Endothelial cell of umbilical vein (primary cell): ENCODE data around the gene MYLK.

Source experiments
- MYC ChIP-seq: IDR thresholded peaks from one replicate; pipeline ENCODE4 v1.6.1; 2011; ENCODE audit warnings: mild to moderate bottlenecking, low read depth, low read length
- POLR2A ChIP-seq: IDR thresholded peaks from 2 replicates; pipeline ENCODE4 v1.6.1; 2012; ENCODE audit warnings: low read depth, mild to moderate bottlenecking, control low read depth, low read length
- POLR2AphosphoS5 ChIP-seq: IDR thresholded peaks from 2 replicates; pipeline ENCODE4 v1.6.1; 2012; ENCODE audit warnings: low read depth, mild to moderate bottlenecking, control low read depth, low read length, moderate library complexity; ENCODE audit not compliant: insufficient read depth
- TF ChIP-seq, protein P1 (sequence below), 2 donors: IDR thresholded peaks; 1 replicate in 1 of 2; 2 replicates in 1 of 2; pipeline ENCODE4 v1.5.1; 2011; ENCODE audit warnings: low read length in 2 of 2, mild to moderate bottlenecking in 2 of 2, moderate library complexity in 2 of 2, control low read depth in 1 of 2, inconsistent platforms in 1 of 2, low read depth in 1 of 2; ENCODE audit not compliant: insufficient read depth in 1 of 2; ENCODE audit errors: extremely low read depth in 1 of 2

DNA sequence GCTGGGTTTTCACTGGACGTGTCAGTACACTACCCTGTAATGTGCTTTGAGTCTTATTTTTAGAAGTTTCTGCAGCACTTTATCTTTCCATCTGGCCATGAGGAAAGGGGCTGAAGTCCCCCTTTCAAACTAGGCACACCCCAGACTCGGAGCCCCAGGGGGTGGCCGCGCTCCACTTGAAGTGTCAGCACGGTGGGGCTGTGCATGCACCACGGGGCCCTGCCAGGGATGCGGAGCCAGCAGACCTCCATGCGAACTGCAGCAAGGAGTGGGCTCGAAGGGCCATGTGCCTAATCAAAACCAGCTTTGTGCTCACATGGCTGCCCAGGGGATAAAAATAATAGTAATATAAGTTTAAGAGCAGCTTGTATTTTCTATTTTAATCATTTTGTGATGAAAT, 198.4 kb downstream of the MYLK start:
- TF ChIP-seq POLR2AphosphoS5, result no peak
- no peak for TF ChIP-seq POLR2A
- TF ChIP-seq MYC, result no peak
- TF ChIP-seq, protein P1, sequence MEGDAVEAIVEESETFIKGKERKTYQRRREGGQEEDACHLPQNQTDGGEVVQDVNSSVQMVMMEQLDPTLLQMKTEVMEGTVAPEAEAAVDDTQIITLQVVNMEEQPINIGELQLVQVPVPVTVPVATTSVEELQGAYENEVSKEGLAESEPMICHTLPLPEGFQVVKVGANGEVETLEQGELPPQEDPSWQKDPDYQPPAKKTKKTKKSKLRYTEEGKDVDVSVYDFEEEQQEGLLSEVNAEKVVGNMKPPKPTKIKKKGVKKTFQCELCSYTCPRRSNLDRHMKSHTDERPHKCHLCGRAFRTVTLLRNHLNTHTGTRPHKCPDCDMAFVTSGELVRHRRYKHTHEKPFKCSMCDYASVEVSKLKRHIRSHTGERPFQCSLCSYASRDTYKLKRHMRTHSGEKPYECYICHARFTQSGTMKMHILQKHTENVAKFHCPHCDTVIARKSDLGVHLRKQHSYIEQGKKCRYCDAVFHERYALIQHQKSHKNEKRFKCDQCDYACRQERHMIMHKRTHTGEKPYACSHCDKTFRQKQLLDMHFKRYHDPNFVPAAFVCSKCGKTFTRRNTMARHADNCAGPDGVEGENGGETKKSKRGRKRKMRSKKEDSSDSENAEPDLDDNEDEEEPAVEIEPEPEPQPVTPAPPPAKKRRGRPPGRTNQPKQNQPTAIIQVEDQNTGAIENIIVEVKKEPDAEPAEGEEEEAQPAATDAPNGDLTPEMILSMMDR (IDR thresholded peaks at IDR 0.05; ENCODE audit: extremely low read depth in 1 of 2, insufficient read depth in 1 of 2, low read depth in 1 of 2, low read length in 2 of 2), result no peak
